HepG2 (cell line): ENCODE measurements around the gene WDR31. TPM values are rescaled to one million over a fixed set of nuclear protein-coding genes. Genes with fewer than 3 reads are reported as not detected.

ENCODE experiments used
- AGO2 ChIP-seq: fragments of 200-400 bp; formaldehyde crosslinking; optimal IDR thresholded peaks from 2 replicates; pipeline ENCODE3; 2017; ENCODE audit warnings: mild to moderate bottlenecking, low read depth, low read length, moderate library complexity
- ATAD3A ChIP-seq: sonication (generic); formaldehyde crosslinking; IDR thresholded peaks from 2 replicates; pipeline ENCODE4 v1.4.0; 2020; ENCODE audit warnings: missing genetic modification reagents
- FOXP1 ChIP-seq, 2 experiments: fragments of 450-650 bp in 1 of 2; IDR thresholded peaks; 2 replicates each; pipeline ENCODE4 v1.6.1; 2017 to 2018; ENCODE audit warnings: antibody characterized with exemption in 1 of 2
- GABPB1 ChIP-seq: IDR thresholded peaks from 2 replicates; pipeline ENCODE4 v1.6.1; 2016; ENCODE audit warnings: mild to moderate bottlenecking, missing genetic modification reagents, moderate library complexity, missing compliant biosample characterization
- GATA4 ChIP-seq: sonication (generic); IDR thresholded peaks from 2 replicates; pipeline ENCODE4 v1.6.1; 2016; ENCODE audit warnings: antibody characterized with exemption, low read depth, borderline replicate concordance
- ISL2 ChIP-seq: sonication (generic); formaldehyde crosslinking; IDR thresholded peaks from 2 replicates; pipeline ENCODE4 v1.5.0; 2020; ENCODE audit warnings: missing genetic modification reagents
- PAWR ChIP-seq: sonication (generic); formaldehyde crosslinking; IDR thresholded peaks from 2 replicates; pipeline ENCODE4 v1.4.0; 2020; ENCODE audit warnings: missing genetic modification reagents, mild to moderate bottlenecking, borderline replicate concordance
- RAD51 ChIP-seq: fragments of 450-650 bp; IDR thresholded peaks from 2 replicates; pipeline ENCODE4 v1.6.1; 2016; ENCODE audit warnings: borderline replicate concordance
- RBM22 ChIP-seq: fragments of 200-400 bp; formaldehyde crosslinking; optimal IDR thresholded peaks from 2 replicates; pipeline ENCODE3; 2017; ENCODE audit warnings: mild to moderate bottlenecking, low read length, moderate library complexity
- RFXAP ChIP-seq: sonication (generic); formaldehyde crosslinking; IDR thresholded peaks from 2 replicates; pipeline ENCODE4 v1.4.0; 2020; ENCODE audit warnings: missing genetic modification reagents, borderline replicate concordance
- SCMH1 ChIP-seq: sonication (generic); formaldehyde crosslinking; IDR thresholded peaks from 2 replicates; pipeline ENCODE4 v1.9.0; 2021; ENCODE audit warnings: missing genetic modification reagents, mild to moderate bottlenecking, borderline replicate concordance
- SIN3A ChIP-seq: IDR thresholded peaks from 2 replicates; pipeline ENCODE4 v1.6.1; 2011; ENCODE audit warnings: low read depth, mild to moderate bottlenecking, control low read depth, low read length, borderline replicate concordance
- SMAD3 ChIP-seq: sonication (generic); formaldehyde crosslinking; IDR thresholded peaks from 2 replicates; pipeline ENCODE4 v1.4.0; 2020; ENCODE audit warnings: missing genetic modification reagents
- SMARCC2 ChIP-seq: fragments of 450-650 bp; IDR thresholded peaks from 2 replicates; pipeline ENCODE4 v1.6.1; 2017; ENCODE audit warnings: antibody characterized with exemption, mild to moderate bottlenecking
- SP2 ChIP-seq: sonication (generic); formaldehyde crosslinking; IDR thresholded peaks from 2 replicates; pipeline ENCODE4 v1.5.1; 2020; ENCODE audit warnings: mild to moderate bottlenecking, missing genetic modification reagents
- ZBTB7A ChIP-seq: sonication (generic); formaldehyde crosslinking; IDR thresholded peaks from 2 replicates; pipeline ENCODE4 v1.8.0; 2022; ENCODE audit warnings: mild to moderate bottlenecking, missing genetic modification reagents
- ZFX ChIP-seq: sonication (generic); formaldehyde crosslinking; IDR thresholded peaks from 2 replicates; pipeline ENCODE4 v1.4.0; 2020; ENCODE audit warnings: mild to moderate bottlenecking, low read depth, missing genetic modification reagents, moderate library complexity
- ZNF263 ChIP-seq: sonication (generic); formaldehyde crosslinking; IDR thresholded peaks from 2 replicates; pipeline ENCODE4 v1.4.0; 2020; ENCODE audit warnings: missing genetic modification reagents
- ZNF674 ChIP-seq: sonication (generic); formaldehyde crosslinking; IDR thresholded peaks from 2 replicates; pipeline ENCODE4 v1.5.0; 2020; ENCODE audit warnings: low read depth, mild to moderate bottlenecking, missing genetic modification reagents
- polyA plus RNA-seq, 8 experiments: library from polyadenylated mRNA; depleted of rRNA in 3 of 8; stranded (reverse) in 7 of 8; unstranded in 1 of 8; fragments of >200 nt; fragmentation: Illumina TruSeq in 4 of 8; extraction: Trizol in 4 of 8; gene quantifications; 2 replicates each; pipeline versions ENCODE4 v1.2.1 to v1.2.3, GENCODE V29; 2011 to 2016; ENCODE audit warnings: low read depth in 4 of 8, missing spikeins in 1 of 8, mixed read lengths in 1 of 8; ENCODE audit not compliant: insufficient read depth in 1 of 8
- total RNA-seq, 5 experiments: library from RNA; depleted of rRNA; stranded (reverse); fragments of >200 nt; fragmentation: Illumina TruSeq; extraction: Trizol; gene quantifications; 2 replicates each; pipeline ENCODE4 v1.2.3, GENCODE V29; 2016; ENCODE audit warnings: low read depth in 1 of 5
- TF ChIP-seq, protein P1 (sequence below): sonication (generic); formaldehyde crosslinking; IDR thresholded peaks from 2 replicates; pipeline ENCODE4 v1.5.0; 2020; ENCODE audit warnings: missing genetic modification reagents
- TF ChIP-seq, protein P2 (sequence below): sonication (generic); formaldehyde crosslinking; IDR thresholded peaks from 2 replicates; pipeline ENCODE4 v1.5.0; 2020; ENCODE audit warnings: missing genetic modification reagents
- TF ChIP-seq, protein P3 (sequence below): sonication (generic); formaldehyde crosslinking; IDR thresholded peaks from 2 replicates; pipeline ENCODE4 v1.5.1; 2020; ENCODE audit warnings: missing genetic modification reagents, mild to moderate bottlenecking, borderline replicate concordance
- TF ChIP-seq, protein P4 (sequence below): sonication (generic); formaldehyde crosslinking; IDR thresholded peaks from 2 replicates; pipeline ENCODE4 v1.5.1; 2020; ENCODE audit warnings: missing genetic modification reagents, mild to moderate bottlenecking, borderline replicate concordance
- TF ChIP-seq, protein P5 (sequence below): sonication (generic); formaldehyde crosslinking; IDR thresholded peaks from 2 replicates; pipeline ENCODE4 v1.8.1; 2023; ENCODE audit warnings: mild to moderate bottlenecking, missing genetic modification reagents

The WDR31 gene
- total and polyA plus RNA-seq, 2 of the 13 experiments (the other 11 are each of a cell fraction or from before 2014, with no cell fraction given) = 0.33 to 1.7 TPM

DNA sequence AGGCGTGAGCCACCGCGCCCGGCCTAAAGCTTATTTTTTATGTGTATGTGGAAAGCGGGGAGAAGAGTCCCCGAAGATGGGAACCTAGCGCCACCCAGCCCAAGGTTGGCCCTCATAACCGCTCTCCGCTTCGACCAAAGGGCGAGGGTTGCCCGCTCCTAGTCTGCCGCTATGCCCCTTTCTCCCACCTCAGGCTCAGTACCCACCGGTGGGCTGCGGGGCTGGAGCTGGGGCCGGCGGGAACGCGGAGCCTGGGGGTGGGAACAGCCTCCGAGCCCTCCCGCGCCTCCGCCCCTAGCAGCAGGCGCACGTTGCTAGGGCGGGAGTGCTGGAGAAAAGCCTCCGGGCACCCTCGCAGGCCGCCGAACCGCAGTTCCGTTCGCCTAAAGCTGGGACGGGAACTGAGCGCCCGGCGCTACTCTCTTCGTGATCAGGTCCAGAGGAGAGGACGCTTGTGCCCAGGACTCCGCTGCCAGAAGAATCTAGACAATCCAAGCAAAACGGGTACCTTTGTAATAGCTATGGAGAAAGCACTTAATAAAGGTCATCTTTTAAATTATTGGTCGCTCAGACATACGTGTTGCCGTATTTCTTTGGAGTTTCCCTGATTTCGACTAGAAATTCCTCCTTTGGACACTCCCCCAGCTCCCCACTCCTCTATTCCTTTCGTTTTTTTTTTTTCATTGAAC is at the start of gene WDR31 (continued):
- TF ChIP-seq, protein P1, sequence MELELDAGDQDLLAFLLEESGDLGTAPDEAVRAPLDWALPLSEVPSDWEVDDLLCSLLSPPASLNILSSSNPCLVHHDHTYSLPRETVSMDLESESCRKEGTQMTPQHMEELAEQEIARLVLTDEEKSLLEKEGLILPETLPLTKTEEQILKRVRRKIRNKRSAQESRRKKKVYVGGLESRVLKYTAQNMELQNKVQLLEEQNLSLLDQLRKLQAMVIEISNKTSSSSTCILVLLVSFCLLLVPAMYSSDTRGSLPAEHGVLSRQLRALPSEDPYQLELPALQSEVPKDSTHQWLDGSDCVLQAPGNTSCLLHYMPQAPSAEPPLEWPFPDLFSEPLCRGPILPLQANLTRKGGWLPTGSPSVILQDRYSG (CRISPR knock-in tag) = 0 out of 2 replicates have a peak, but pooled peaks have one; percentile 31
- TF ChIP-seq SMARCC2 (no peak), GATA4 (peak; percentile 36; the same call in 1 of the 2 replicates), FOXP1 (IDR thresholded peaks at IDR 0.05) (no peak), FOXP1 (CRISPR knock-in tag; IDR thresholded peaks at IDR 0.05) (0 out of 2 replicates have a peak, but pooled peaks have one; percentile 16), SCMH1 (no peak), ZFX (CRISPR knock-in tag) (peak; percentile 90), AGO2 (no peak), SMAD3 (CRISPR knock-in tag) (peak; percentile 84; the same call in 1 of the 2 replicates), SP2 (0 out of 2 replicates have a peak, but pooled peaks have one; percentile 26), ATAD3A (CRISPR knock-in tag) (no peak), RBM22 (peak; percentile 98), ZNF674 (CRISPR knock-in tag) (no peak), RFXAP (CRISPR knock-in tag) (peak; percentile 93), SIN3A (peak; percentile 91), GABPB1 (CRISPR knock-in tag) (peak; percentile 96), PAWR (CRISPR knock-in tag) (no peak; the same call in 1 of the 2 replicates), ZNF263 (CRISPR knock-in tag) (peak; percentile 35; the same call in 1 of the 2 replicates), ZBTB7A (CRISPR knock-in tag) (peak; percentile 94), ISL2 (CRISPR knock-in tag) (peak; percentile 82), RAD51 (no peak)
- TF ChIP-seq, protein P2, sequence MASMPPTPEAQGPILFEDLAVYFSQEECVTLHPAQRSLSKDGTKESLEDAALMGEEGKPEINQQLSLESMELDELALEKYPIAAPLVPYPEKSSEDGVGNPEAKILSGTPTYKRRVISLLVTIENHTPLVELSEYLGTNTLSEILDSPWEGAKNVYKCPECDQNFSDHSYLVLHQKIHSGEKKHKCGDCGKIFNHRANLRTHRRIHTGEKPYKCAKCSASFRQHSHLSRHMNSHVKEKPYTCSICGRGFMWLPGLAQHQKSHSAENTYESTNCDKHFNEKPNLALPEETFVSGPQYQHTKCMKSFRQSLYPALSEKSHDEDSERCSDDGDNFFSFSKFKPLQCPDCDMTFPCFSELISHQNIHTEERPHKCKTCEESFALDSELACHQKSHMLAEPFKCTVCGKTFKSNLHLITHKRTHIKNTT (CRISPR knock-in tag) = no peak
- TF ChIP-seq, protein P3, sequence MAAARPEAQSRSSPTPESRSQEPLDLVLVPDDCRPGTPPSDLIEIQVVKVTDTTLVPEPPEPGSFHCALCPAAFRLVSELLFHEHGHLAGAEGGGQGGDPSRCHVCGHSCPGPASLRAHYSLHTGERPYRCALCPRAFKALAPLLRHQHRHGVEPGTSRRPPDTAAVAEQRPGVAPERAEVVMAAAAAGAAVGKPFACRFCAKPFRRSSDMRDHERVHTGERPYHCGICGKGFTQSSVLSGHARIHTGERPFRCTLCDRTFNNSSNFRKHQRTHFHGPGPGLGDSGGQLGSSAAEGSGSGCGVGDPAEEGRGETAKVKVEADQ = 0 out of 2 replicates have a peak, but pooled peaks have one; percentile 76
- TF ChIP-seq, protein P4, sequence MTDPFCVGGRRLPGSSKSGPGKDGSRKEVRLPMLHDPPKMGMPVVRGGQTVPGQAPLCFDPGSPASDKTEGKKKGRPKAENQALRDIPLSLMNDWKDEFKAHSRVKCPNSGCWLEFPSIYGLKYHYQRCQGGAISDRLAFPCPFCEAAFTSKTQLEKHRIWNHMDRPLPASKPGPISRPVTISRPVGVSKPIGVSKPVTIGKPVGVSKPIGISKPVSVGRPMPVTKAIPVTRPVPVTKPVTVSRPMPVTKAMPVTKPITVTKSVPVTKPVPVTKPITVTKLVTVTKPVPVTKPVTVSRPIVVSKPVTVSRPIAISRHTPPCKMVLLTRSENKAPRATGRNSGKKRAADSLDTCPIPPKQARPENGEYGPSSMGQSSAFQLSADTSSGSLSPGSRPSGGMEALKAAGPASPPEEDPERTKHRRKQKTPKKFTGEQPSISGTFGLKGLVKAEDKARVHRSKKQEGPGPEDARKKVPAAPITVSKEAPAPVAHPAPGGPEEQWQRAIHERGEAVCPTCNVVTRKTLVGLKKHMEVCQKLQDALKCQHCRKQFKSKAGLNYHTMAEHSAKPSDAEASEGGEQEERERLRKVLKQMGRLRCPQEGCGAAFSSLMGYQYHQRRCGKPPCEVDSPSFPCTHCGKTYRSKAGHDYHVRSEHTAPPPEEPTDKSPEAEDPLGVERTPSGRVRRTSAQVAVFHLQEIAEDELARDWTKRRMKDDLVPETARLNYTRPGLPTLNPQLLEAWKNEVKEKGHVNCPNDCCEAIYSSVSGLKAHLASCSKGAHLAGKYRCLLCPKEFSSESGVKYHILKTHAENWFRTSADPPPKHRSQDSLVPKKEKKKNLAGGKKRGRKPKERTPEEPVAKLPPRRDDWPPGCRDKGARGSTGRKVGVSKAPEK (CRISPR knock-in tag) = peak; percentile 95; the same call in 1 of the 2 replicates
- TF ChIP-seq, protein P5, sequence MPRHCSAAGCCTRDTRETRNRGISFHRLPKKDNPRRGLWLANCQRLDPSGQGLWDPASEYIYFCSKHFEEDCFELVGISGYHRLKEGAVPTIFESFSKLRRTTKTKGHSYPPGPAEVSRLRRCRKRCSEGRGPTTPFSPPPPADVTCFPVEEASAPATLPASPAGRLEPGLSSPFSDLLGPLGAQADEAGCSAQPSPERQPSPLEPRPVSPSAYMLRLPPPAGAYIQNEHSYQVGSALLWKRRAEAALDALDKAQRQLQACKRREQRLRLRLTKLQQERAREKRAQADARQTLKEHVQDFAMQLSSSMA = 0 out of 2 replicates have a peak, but pooled peaks have one; percentile 25
